Heart right ventricle (tissue), 16 donors: ENCODE measurements around the gene KRTAP5-4. TPM values are rescaled to one million over a fixed set of nuclear protein-coding genes. Genes with fewer than 3 reads are reported as not detected.

Source experiments
- ATAC-seq, 8 donors: fragments of 200-7000 bp; cut with Tn5 transposase; one replicate each; pipeline ENCODE4 v1.9.1; 2020; ENCODE audit warnings: mild to moderate bottlenecking in 8 of 8, moderate library complexity in 8 of 8, moderate number of reproducible peaks in 1 of 8
- DNase-seq, 2 donors: peaks; one replicate each; pipeline ENCODE4 v3.0.0-alpha.2; 2020
- H3K27ac ChIP-seq, 10 donors: fragments of 200-600 bp; sonication (generic) in 2 of 10; one replicate each; pipeline versions ENCODE4 v1.5.0 to v1.8.0; 2020 to 2022; ENCODE audit warnings: mild to moderate bottlenecking in 3 of 10
- H3K27me3 ChIP-seq, 7 donors: fragments of 200-600 bp; one replicate each; pipeline ENCODE4 v1.8.0; 2021 to 2022; ENCODE audit warnings: mild to moderate bottlenecking in 2 of 7
- H3K36me3 ChIP-seq, 9 donors: fragments of 200-600 bp; sonication (generic) in 1 of 9; one replicate each; pipeline versions ENCODE4 v1.5.0 to v1.8.0; 2020 to 2022; ENCODE audit warnings: mild to moderate bottlenecking in 2 of 9
- H3K4me1 ChIP-seq, 9 donors: fragments of 200-600 bp; sonication (generic) in 1 of 9; one replicate each; pipeline versions ENCODE4 v1.5.0 to v1.8.0; 2020 to 2022; ENCODE audit warnings: mild to moderate bottlenecking in 4 of 9
- H3K4me3 ChIP-seq, 10 donors: fragments of 200-600 bp; sonication (generic) in 2 of 10; one replicate each; pipeline versions ENCODE4 v1.5.0 to v1.8.0; 2020 to 2022; ENCODE audit warnings: mild to moderate bottlenecking in 7 of 10, moderate library complexity in 2 of 10
- H3K9me3 ChIP-seq, 11 donors: fragments of 200-600 bp in 10 of 11; sonication (generic) in 2 of 11; one replicate each; pipeline versions ENCODE4 v1.5.0 to v1.8.0; 2013 to 2022; ENCODE audit warnings: mild to moderate bottlenecking in 2 of 11, control low read depth in 1 of 11, moderate library complexity in 1 of 11
- CTCF ChIP-seq, 9 donors: fragments of 200-600 bp; sonication (generic) in 2 of 9; IDR thresholded peaks; one replicate each; pipeline versions ENCODE4 v1.5.0 to v1.8.0; 2021 to 2022; ENCODE audit warnings: antibody characterized with exemption in 9 of 9, mild to moderate bottlenecking in 5 of 9, moderate library complexity in 1 of 9
- WGBS, 2 donors: extraction: QIAGEN DNeasy Blood & Tissue Kit; methylation state at CpG; one replicate each; pipeline ENCODE4 v1.1.7; 2013; ENCODE audit warnings: inconsistent platforms in 1 of 2; 5-methylcytosine and 5-hydroxymethylcytosine counted together
- intact Hi-C, 10 donors: fragments of 100-400 bp; cut with DNase I; formaldehyde crosslinking; loops; one replicate each; pipeline versions ENCODE4 v1.11.1 to v1.14.2; 2022
- polyA plus RNA-seq, 2 donors: library from polyadenylated mRNA; stranded (reverse); fragments of 200-250 nt; gene quantifications; one replicate each; pipeline ENCODE4 v1.2.3, GENCODE V29; 2013
- total RNA-seq, 10 donors: library from RNA; stranded (reverse); fragmentation: NEBNext Ultra II Directional in 3 of 10; extraction: Animal tissue kit (Norgen Biotek cat#: 25700) in 3 of 10; gene quantifications; one replicate each; pipeline versions ENCODE4 v1.2.1 to v1.2.4, GENCODE V29; 2021 to 2023
- donor health status: Arrhythmogenic right ventricular cardiomyopathy.
- donor health status: ischemic (EF 13 %, LVEDD 7.1; RV severe dilation, severe dysfunction).
- donor health status: healthy with polysubstance abuse.
- donor health status: DM: no; HTN: yes; CAD: no.
- donor health status: DM: no; HTN: no; CAD: no.
- donor health status: ischemic (EF 25% LVEDD 6.9; RV normal size, moderate dysfunction).
- donor health status: ischemic (EF 25% LVEDD 5.7; RV mildly dilated, moderate dysfunction).
- donor health status: healthy.
- donor health status: DM: yes; HTN: yes; CAD: no.
- donor health status: Ischemic cardiomyopathy.
- donor health status: ischemic (EF 35%, LVEDD 5.7; RV mildly dilated, moderate dysfunction).
- donor health status: nonischemic (EF 11% LVEDD 7.7; RV severe dilation, severe dysfunction).
- donor health status: DM: yes; HTN: yes; CAD: no.
- donor health status: PGD.
- donor health status: ischemic (EF 29% LVEDD 5.4; RV normal size, mild dysfunction).
- donor health status: nonischemic (EF 23%, LVEDD 6.1; RV moderate dilation, normal function).

KRTAP5-4 gene
- total and polyA plus RNA-seq, 12 donors = not detected

- Histone ChIP-seq H3K4me1 (peaks cover 0 to 39% (median 15%) of the 10 kb centered on the region in 9 donors), H3K9me3 (no peaks in the 10 kb centered on the region), H3K27me3 (peaks cover 0 to 44% (median 29%) of the 10 kb centered on the region in 7 donors), H3K4me3 (no peak overlapping the region), H3K36me3 (no peaks in the 10 kb centered on the region), H3K27ac (no peak overlapping the region)
- intact Hi-C loops = no loop called here
- ATAC-seq = no peak
- no peak for TF ChIP-seq CTCF (IDR thresholded peaks at IDR 0.05)
- 88 to 89% methylated on average over 19 of the region's 19 CpGs for WGBS, 2 donors
- no peak for DNase-seq
These were observed 14.5 kb upstream of the KRTAP5-4 start for GRCh38 chr11:1636291-1636950.

- no peak overlapping the region for H3K27ac ChIP-seq
- WGBS, 2 donors = 83 to 89% methylated on average over 10 of the region's 10 CpGs
- no peak for TF ChIP-seq CTCF (IDR thresholded peaks at IDR 0.05)
- H3K27me3 ChIP-seq = peaks cover 0 to 50% (median 27%) of the 10 kb centered on the region in 7 donors
- H3K9me3 ChIP-seq = no peaks in the 10 kb centered on the region
- ATAC-seq (no peak), DNase-seq (no peak)
- H3K4me1 ChIP-seq = peaks cover 0 to 28% (median 7%) of the 10 kb centered on the region in 9 donors
- no peak overlapping the region for H3K4me3 ChIP-seq
- H3K36me3 ChIP-seq = no peaks in the 10 kb centered on the region
- intact Hi-C loops = no loop called here
These were observed 11.9 kb upstream of the KRTAP5-4 start for GRCh38 chr11:1633864-1634263.

- ATAC-seq = peak in 2 of 8 donors; percentile 18 to 22
- 45 to 56% methylated on average over 11 of the region's 11 CpGs for WGBS, 2 donors
- no peak for DNase-seq
- Histone ChIP-seq H3K27ac (no peak overlapping the region), H3K27me3 (peaks cover 0 to 65% (median 31%) of the 10 kb centered on the region in 7 donors), H3K4me1 (peaks cover 0 to 21% (median 4%) of the 10 kb centered on the region in 9 donors), H3K4me3 (no peak overlapping the region), H3K36me3 (no peaks in the 10 kb centered on the region), H3K9me3 (no peaks in the 10 kb centered on the region)
- TF ChIP-seq CTCF (IDR thresholded peaks at IDR 0.05) = no peak
- intact Hi-C loops = no loop called here
These were observed 10.2 kb upstream of the KRTAP5-4 start for GRCh38 chr11:1632053-1632714.

GRCh38 chr11:1631066-1631568, 9.2 kb upstream of the KRTAP5-4 start:
- no peak for DNase-seq
- intact Hi-C loops = no loop called here
- Histone ChIP-seq H3K27ac (no peak overlapping the region), H3K9me3 (no peaks in the 10 kb centered on the region), H3K4me1 (peaks cover 0 to 21% (median 4%) of the 10 kb centered on the region in 9 donors), H3K36me3 (no peaks in the 10 kb centered on the region), H3K27me3 (peaks cover 0 to 71% (median 31%) of the 10 kb centered on the region in 7 donors), H3K4me3 (no peak overlapping the region)
- 63 to 67% methylated on average over 13 of the region's 13 CpGs for WGBS, 2 donors
- ATAC-seq = no peak
- no peak for TF ChIP-seq CTCF (IDR thresholded peaks at IDR 0.05)
